Stimulated activated CD4-positive, alpha-beta T cell treated with anti-CD3 and anti-CD28 coated beads, Interleukin-4, amount 100 ng/mL, for 4 hours (primary cell): Measurements from ENCODE around the gene ZCWPW2.

ENCODE experiments used
- DNase-seq, 2 experiments: peaks; one replicate each; pipeline ENCODE4 v3.0.0-alpha.2; 2020

ZCWPW2 gene

DNA sequence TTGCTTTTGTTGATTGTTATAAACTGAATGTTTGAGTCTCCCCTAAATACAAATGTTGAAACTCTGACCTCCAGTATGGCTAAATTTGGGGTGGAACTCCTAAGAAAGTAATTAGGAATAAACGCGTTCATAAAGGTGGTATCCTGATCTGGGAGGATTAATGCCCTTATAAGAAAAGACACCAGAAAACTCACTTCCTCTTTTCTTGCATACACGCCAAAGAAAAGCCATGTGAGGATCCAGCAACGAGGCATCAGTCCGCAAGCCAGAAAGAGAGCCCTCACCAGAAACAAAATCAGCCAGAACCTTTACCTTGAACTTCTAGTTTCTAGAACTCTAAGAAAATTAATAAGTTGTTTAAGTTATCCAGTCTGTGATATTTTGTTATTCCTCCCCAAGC, 37.5 kb downstream of the ZCWPW2 start:
- no peak for DNase-seq

DNA sequence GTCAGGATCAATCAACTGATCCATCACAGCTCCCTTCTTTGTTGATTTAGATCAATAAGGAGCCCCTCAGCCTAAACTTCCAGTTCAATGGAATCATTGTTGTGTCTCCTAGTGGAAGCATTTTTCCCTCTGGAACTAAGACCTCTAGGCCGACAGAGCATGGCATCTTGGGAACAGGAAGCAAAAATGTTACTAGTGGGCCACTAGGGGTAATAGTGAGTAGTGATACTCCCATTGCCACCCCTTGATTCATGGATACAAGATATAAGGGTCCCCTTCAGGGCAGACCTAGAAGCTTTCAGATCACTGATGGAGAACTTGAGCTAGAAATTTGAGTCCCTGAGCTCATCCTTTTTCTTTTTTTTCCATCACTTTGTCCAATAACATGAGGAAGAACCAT, 40.5 kb downstream of the ZCWPW2 start:
- DNase-seq = no peak

DNA sequence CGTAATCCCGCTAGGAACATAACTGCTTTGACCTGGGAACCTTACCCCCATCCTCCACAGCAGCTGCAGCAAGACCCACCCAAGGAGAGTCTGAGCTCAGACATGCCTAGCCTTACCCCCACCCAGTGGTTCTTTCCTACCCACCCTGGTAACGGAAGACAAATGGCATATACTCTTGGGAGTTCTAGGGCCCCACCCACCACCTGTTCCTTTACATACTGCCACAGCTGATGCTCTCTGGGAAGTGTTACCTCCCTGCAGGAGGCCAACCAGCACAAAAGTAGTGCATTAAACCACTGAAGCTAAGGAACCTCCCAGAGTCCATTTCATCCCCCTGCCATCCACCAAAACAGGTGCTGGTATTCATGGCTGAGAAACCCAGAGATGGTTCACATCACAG, 50.7 kb downstream of the ZCWPW2 start:
- no peak for DNase-seq

DNA sequence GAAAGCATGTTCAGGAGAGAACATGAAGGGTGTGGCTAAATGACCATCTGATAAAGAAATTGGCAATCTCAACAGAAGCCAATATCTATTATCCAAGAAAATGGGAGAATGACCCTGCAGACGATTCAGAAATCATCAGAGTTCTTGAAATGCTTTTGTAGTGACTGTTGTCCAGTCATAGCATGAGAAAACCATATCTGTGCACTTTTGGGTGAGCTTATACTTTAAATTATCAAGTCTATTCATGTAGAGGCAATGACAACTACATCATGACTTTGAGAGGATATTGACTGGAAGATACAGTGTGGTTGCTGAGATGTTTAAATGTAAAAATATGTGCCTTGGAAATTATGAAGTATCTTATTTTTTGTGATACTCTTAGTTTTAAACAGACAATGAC, 57.7 kb downstream of the ZCWPW2 start:
- no peak for DNase-seq

DNA sequence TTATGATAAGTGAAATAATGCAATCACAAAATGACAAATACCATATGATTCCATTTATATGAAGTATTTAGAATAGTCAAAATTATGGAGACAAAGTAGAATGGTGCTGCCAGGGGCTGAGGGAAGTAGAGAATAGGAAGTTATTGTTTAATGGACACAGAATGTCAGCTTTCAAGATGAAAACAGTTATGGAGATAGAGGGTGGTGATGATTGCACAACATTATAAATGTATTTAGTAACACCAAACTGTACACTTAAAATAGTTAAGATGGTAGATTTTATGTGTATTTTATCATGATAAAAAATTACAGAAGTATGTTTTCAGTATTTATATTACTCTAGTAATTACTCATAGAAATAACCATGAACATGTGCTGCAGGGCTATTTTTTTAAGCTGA, 100.9 kb downstream of the ZCWPW2 start:
- DNase-seq = no peak

DNA sequence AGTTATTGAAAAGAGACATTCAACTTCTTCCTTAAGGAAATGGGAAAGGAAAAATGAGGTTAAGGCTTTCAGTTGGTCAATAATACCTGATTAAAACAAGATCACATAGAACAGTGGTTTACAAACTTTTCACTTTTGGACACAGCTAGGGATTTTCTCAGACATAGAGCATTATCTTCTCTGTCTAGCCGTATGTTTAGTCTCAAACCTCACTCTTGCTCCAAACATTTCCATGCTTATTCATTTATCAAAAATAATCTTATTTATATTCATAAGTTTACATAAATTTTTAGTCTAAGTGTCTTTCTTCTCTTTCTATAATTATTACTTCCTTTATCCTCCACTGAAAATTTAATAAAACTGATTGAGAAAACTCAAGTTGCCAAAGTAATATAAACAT, 114.3 kb downstream of the ZCWPW2 start:
- no peak for DNase-seq

DNA sequence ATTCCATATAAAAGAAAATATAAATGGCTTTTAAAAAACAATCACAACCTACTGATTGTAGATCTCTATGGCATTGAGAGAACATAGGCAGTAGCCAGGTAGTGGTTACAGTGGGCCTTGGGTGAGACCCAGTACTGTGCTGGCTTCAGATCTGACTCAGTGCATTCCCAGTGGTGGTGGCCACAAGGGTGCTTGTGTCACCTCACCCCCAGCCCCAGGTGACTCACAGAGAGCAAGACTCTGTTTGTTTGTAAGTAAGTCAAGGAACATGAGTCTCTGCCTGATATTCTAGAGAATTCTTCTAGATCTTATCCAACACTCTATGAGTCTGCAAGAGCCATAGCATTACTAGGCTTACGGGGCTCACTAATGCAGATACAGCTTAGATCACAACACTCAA, 118.9 kb downstream of the ZCWPW2 start:
- DNase-seq = no peak

DNA sequence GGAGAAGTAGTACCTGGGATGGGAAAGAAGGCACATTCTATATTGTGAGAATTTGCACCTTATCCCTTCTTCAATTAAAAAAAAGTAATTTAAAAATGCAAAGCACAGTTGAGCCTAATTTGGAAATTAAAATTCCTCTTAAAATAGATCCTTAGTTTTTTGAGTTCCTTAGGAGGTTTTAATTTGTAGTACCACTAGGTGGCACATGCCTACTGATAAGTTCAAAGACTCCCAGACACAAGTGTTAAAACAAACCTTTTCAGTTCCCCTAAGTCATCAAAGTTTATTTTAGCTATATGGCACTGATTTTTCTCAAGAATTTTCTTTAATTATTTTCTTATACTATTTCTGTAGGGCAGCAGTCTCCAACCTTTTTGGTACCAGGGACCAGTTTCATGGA, 127.7 kb downstream of the ZCWPW2 start:
- DNase-seq = no peak

DNA sequence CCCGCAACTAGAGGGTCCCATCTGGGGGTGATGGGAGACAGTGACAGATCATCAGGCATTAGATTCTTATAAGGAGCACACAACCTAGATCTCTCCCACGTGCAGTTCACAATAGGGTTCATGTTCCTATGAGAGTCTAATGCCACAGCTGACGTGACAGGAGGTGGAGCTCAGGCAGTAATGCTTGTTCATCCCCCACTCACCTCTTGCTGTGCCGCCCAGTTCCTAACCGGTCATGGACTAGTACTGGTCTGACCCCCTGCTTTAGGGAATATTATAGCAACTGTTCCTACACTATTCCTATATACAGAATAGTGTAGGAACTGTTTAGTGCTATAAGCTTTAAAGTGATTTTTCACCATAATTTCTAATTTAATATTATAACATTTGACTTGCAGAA, 128.2 kb downstream of the ZCWPW2 start:
- no peak for DNase-seq

DNA sequence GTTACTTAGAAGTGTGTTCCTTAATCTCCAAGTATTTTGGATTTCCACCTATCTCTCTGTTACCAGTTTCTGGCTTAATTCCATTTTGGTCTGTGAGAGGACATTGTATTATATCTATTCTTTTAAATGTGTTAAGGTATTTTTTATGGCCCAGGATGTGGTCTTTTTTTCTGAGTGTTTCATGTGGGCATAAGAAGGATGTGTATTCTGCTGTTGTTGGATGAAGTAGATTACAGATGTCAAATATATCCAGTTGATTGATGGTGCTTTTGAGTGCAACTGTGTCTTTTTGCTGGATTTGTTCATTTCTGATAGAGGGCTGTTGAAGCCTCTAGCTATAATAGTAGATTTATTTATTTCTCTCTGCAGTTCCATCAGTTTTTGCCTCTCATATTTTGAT, 136.6 kb downstream of the ZCWPW2 start:
- no peak for DNase-seq

DNA sequence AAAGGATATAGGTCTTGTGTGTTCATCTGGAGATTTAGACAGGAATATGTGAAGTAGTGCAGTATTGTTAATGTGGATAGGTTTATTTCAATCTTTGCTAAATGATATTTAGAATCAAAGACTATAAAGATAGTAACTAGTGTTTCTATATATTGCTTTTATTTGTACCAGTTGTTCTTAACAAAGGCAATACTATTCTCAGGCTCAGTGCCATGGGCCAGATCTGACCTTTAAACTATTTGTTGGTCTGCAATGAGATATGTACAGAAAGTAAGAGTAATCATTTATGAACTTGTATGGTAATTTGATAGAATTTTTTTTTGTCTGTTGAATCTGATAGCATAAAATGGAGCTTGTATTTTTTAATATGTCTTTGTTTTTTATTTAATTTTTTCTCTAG, 146.8 kb downstream of the ZCWPW2 start:
- no peak for DNase-seq

DNA sequence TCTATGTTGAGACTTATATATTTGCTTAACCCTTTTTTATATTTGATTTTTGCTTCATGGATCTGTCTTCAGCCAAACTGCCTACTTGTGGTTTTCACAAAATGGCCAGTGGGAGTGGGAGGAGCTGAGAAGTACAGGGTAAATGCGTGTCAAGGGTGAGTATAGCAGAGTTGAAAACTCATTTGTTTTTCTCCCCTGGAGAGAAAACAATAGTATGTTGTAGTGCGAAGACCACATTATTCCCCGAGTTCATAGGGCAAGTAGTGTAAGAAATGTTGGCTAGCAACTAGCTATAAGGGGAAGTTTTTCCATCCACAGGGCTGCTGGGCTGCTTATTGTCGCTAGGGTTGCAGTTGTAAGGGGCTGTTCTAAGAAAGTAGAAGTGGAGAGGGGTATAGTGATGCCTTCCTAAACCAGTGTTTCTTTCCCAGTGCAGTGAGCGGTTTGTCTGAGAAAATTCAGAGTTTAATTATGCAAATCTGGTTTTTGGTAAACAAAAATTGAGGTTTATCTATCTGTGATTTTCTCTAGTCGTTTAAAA, 153.9 kb downstream of the ZCWPW2 start:
- DNase-seq = no peak

DNA sequence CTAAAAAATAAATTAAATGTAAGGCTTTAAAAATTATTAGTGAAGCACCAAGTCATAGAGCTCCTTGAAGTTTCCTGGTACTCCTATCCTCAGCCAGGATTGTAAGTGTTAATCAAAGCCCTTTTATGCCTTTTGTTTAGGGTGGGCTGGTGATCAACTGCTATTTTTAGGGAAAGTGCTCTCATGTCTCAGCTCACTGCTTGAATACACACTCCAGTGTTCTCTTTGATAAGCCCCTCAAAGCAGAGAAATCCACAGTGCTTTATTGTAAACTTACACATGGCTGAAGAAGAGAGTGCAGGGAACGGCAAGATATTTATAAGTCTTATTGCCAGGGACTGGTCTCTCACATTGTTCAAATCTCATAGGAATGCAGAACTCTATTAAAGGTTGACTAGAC, 156.5 kb downstream of the ZCWPW2 start:
- no peak for DNase-seq

DNA sequence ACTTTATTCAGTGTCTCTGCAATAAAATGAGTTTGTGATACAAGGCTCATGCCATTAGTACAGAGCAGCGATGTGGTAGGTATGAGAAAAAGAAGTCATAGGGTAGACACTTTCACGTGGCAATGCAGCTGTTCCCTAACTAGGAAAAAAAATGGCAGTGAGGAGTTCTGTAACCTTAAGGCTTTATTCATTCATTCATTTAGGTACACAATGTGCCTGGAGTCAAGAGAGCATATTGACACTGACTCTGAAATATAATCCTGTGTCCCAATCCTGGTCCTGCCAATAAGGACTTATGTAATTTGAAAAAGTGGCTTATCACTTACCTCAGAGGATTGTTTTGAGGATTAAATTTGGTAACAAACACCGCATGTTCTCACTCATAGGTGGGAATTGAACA, 173.1 kb downstream of the ZCWPW2 start:
- no peak for DNase-seq

DNA sequence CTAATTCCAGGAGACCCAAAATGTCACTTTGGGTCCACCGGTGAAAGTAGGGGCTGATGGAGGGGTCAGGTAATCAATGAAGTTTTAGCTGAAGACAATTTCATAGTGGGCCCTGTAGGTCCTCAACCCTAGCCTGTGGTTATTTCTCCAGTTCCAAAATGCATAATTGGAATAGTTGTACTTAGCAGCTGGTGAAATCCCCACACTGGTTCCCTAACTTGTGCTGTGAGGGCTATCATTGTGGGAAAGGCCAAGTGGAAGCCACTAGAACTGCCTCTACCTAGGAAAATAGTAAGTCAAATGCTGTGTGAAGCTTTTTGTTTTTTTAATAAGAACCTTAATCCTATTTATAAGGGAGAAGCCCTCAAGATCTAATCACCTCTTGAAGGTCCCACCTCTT, 193.8 kb downstream of the ZCWPW2 start:
- DNase-seq = no peak

DNA sequence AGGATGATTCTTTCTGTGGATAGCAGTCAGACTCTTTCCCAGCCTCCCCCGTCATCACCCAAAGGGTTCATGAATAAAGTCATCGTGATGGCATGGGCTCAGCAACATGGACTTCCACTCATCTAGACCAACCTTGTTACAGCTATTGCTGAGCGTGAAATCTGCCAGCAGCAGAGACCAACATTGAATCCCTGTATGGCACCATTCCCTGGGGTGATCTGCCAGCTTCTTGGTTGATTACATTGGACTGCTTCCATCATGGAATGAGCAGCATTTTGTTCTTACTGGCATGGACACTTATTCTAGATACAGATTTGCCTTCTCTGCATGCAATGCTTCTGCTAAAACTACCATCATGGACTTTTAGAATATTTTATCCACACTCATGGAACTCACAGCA, 195.7 kb downstream of the ZCWPW2 start:
- DNase-seq = no peak

DNA sequence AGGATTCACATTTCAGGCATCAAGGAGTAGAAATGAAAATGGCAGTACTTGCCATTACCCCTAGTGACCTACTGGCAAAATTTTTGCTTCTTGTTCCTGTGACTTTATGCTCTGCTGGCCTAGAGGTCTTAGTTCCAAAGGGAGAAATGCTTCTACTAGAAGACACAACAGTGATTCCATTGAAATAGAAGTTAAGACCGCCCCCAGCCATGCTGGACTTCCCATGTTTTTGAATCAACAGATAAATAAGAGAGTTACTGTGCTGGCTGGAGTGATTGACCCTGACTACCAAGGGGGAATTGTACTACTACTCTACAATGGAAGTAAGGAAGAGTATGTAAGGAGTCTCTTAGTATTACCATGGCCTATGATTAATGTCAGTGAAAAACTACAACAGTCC, 196.3 kb downstream of the ZCWPW2 start:
- no peak for DNase-seq

DNA sequence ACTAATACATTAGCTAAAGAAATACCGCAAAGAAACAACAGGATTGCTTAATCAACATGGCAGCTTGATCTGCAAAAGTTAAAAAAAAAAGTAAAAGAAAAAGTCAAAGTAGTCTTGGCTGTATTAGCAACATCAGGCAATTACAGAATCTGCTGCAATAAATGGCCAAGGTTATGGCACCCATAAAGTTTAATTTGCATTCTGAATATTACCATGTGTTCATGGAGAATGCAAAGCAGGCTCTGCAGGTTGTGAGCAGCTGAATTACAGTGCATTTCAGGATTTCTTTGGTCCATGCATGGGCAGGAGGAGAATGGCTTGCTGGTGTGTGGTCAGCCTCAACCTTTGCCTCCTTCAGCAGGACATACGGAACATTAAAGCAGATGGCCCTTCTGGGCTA, 199.2 kb downstream of the ZCWPW2 start:
- DNase-seq = no peak

DNA sequence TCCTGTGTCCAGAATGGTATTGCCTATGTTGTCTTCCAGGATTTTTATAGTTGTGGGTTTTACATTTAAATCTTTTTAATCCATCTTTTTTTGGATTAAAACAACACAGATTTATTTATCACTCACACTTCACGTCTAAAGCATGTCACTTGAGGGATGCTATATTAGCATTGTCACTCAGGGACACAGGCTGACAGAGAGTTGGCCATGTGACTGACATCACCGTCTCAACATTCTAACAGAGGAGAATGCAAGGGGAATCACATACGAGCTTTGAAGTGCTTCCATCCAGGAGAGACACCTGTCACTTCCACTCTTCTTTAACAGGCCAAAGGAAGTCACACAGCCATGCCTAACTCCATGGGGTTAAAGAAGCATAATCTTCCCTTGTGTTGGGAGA, 204.7 kb downstream of the ZCWPW2 start:
- no peak for DNase-seq

DNA sequence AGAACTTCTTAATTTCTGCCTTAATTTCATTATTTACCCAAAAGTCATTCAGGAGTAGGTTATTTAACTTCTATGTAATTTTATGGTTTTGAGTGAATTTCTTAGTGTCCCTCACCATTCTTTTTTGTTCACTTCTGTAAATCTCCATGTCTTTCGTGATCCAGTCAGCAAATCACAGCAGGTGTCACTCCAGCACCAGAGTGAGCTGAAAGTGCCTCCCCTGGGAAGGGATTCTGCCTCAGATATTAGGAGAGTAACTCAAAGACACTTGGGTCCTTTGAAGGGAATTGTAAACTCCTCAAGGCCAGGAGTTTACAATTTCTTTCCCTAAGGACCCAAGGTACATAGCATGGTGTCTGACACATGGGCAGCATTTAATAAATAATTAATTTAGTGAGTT, 207.7 kb downstream of the ZCWPW2 start:
- no peak for DNase-seq

DNA sequence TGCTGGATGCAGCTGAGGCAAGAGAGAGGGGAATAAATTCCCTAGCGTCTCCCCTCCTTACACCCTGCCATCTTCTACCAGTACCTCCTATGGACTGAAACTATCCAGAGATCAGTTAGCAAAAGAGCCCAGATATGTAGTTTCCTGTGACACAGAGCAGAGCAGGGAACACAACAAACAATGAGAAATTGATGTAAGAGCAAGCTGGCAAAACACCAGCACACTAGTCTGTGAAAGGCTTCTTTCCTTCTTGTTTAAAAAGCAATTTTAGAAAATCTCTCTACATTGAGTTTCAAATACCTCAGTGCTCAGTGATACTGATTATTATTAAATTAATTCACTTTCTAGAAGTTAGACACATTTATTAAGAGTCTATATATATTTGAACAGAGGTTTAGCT, 215.7 kb downstream of the ZCWPW2 start:
- DNase-seq = no peak

DNA sequence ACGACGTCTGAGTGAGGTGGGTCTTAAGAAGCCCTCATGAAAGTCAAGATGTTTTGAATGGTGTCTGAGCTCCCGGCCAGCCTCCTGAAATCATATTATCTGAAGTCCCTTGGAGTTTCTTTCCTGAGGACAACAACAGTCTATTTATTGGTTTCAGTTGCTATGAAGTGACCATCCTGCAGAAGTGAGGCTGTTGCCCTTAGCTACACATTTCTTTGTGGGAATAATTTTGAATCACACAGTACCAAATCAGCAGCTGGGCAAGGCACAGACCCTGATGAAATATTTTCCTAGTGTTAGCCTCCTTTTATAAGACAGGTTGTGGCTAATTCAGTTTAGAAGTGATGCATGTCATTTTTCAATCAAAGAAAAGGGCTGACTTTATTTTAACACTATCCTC, 220.8 kb downstream of the ZCWPW2 start:
- DNase-seq = no peak

DNA sequence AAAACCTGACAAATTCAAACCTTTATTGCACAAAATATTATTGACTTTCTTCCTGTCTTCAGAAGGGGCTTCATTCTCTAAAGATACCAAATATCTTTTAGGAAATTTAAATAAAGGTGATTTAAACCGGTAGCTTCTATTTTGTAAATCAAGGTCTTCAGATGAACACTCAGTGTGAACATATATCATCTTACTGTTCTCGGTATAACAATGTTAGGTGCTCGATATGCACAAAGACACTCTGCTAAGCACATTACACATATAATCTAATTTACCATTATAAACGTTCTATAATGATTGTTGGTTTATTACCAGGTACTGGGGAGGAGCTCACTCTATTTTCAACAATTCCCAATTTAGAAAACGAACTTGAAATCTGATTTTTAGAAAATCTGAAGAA, 225.5 kb downstream of the ZCWPW2 start:
- no peak for DNase-seq

DNA sequence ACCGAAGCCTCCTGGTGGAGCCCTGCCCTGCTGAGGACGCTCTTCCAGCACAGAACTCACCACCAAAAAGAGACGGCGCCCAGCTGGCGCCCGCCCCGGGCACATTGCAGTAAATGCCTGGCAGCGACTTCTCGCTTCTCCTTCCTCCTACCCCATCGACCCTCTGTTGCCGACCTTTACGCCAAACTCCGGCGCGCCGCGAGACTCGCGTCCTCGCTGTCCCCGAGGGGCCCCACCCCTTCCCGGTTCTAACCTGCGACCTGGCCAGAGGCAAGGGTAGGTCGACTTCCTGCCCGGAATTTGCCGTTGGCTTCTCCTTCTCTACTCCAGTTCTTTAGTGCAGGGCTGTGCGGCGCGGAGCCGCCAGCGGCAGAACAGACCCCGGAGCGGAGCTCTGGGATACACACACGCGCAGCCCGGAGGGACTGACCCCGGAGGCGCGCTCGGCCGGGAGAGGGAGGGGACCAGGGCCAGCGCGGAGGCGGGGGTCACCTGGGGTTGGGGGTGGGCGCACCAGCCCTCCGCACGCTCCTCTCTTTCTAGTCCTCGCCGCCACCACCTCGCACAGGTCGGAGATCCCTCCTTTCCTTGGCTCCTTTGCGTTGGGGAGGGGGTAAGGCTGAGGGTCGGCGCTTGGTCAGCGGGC, 226.7 kb downstream of the ZCWPW2 start:
- no peak for DNase-seq
